ENCODE results near the gene BRI3BP. TPM values are rescaled to one million over a fixed set of nuclear protein-coding genes. Genes with fewer than 3 reads are reported as not detected.

Gene BRI3BP
- total RNA-seq, 4 donors from 2014 or later = 9.1 to 25.0 (median 17.7) TPM

- no peak for TF ChIP-seq CTCF (IDR thresholded peaks at IDR 0.05)
- TF ChIP-seq POLR2A (IDR thresholded peaks at IDR 0.05) = no peak
- TF ChIP-seq EP300 (IDR thresholded peaks at IDR 0.05) = no peak
- TF ChIP-seq POLR2AphosphoS5 (IDR thresholded peaks at IDR 0.05) = no peak
- no peak overlapping the region for H3K4me3 ChIP-seq
- H3K27ac ChIP-seq = no peak overlapping the region
- H3K27me3 ChIP-seq = no peaks in the 10 kb centered on the region
- 79% methylated on average over 5 of the region's 5 CpGs for WGBS
- DNase-seq (ENCODE audit: low spot score in 2 of 2) = no peak
- no peaks in the 10 kb centered on the region for H3K9me3 ChIP-seq
- H3K4me1 ChIP-seq = no peaks in the 10 kb centered on the region
- peaks cover 7% of the 10 kb centered on the region for H3K36me3 ChIP-seq
Measured at GRCh38 chr12:125021771-125022170, 28.3 kb downstream of the BRI3BP start.

GRCh38 chr12:125023065-125023464, 29.6 kb downstream of the BRI3BP start:
- DNase-seq (ENCODE audit: low spot score in 2 of 2) = no peak
- Histone ChIP-seq H3K36me3 (peaks cover 4% of the 10 kb centered on the region), H3K9me3 (no peaks in the 10 kb centered on the region), H3K27me3 (no peaks in the 10 kb centered on the region), H3K4me3 (no peak overlapping the region), H3K4me1 (no peaks in the 10 kb centered on the region), H3K27ac (no peak overlapping the region)
- TF ChIP-seq POLR2AphosphoS5 (IDR thresholded peaks at IDR 0.05) (no peak), CTCF (IDR thresholded peaks at IDR 0.05) (no peak), EP300 (IDR thresholded peaks at IDR 0.05) (no peak), POLR2A (IDR thresholded peaks at IDR 0.05) (no peak)
- 98% methylated on average over 2 of the region's 2 CpGs for WGBS

GRCh38 chr12:125024949-125025563, 31.6 kb downstream of the BRI3BP start:
- Histone ChIP-seq H3K9me3 (no peaks in the 10 kb centered on the region), H3K4me3 (no peak overlapping the region), H3K27ac (no peak overlapping the region), H3K4me1 (no peaks in the 10 kb centered on the region), H3K36me3 (peaks cover 4% of the 10 kb centered on the region), H3K27me3 (no peaks in the 10 kb centered on the region)
- DNase-seq (ENCODE audit: low spot score in 2 of 2) = no peak
- WGBS = 95% methylated on average over 43 of the region's 43 CpGs
- TF ChIP-seq POLR2AphosphoS5 (IDR thresholded peaks at IDR 0.05) (no peak), POLR2A (IDR thresholded peaks at IDR 0.05) (no peak), EP300 (IDR thresholded peaks at IDR 0.05) (no peak), CTCF (IDR thresholded peaks at IDR 0.05) (no peak)

GRCh38 chr12:125025606-125026235, 32.3 kb downstream of the BRI3BP start:
- TF ChIP-seq CTCF (IDR thresholded peaks at IDR 0.05) (no peak), POLR2A (IDR thresholded peaks at IDR 0.05) (no peak), EP300 (IDR thresholded peaks at IDR 0.05) (no peak), POLR2AphosphoS5 (IDR thresholded peaks at IDR 0.05) (no peak)
- Histone ChIP-seq H3K4me1 (no peaks in the 10 kb centered on the region), H3K27ac (no peak overlapping the region), H3K36me3 (peaks cover 4% of the 10 kb centered on the region), H3K27me3 (no peaks in the 10 kb centered on the region), H3K9me3 (no peaks in the 10 kb centered on the region), H3K4me3 (no peak overlapping the region)
- 84% methylated on average over 9 of the region's 9 CpGs for WGBS
- DNase-seq (ENCODE audit: low spot score in 2 of 2) = no peak

GRCh38 chr12:125028106-125028505, 34.7 kb downstream of the BRI3BP start:
- Histone ChIP-seq H3K4me1 (no peaks in the 10 kb centered on the region), H3K27me3 (no peaks in the 10 kb centered on the region), H3K4me3 (no peak overlapping the region), H3K9me3 (no peaks in the 10 kb centered on the region), H3K27ac (no peak overlapping the region), H3K36me3 (peaks cover 4% of the 10 kb centered on the region)
- no peak for DNase-seq (ENCODE audit: low spot score in 2 of 2)
- 94% methylated on average over 8 of the region's 8 CpGs for WGBS
- no peak for TF ChIP-seq EP300 (IDR thresholded peaks at IDR 0.05)
- no peak for TF ChIP-seq POLR2AphosphoS5 (IDR thresholded peaks at IDR 0.05)
- TF ChIP-seq CTCF (IDR thresholded peaks at IDR 0.05) = no peak
- no peak for TF ChIP-seq POLR2A (IDR thresholded peaks at IDR 0.05)
